Measurements from ENCODE around the gene XRCC3.

GRCh38 chr14:103687712-103688111 lies 27.5 kb downstream of the XRCC3 start:
- no peak for TF ChIP-seq CTCF (IDR thresholded peaks at IDR 0.05)
- TF ChIP-seq POLR2A (IDR thresholded peaks at IDR 0.05), result no peak

Measured in testis (tissue), 2 donors.